NCI-H748 treated with DMSO at 0.1 percent for 48 hours (cell line): ENCODE results near the gene FRAT1.
"Not testable (repeated sequence)": the region's sequence is repeated elsewhere in the genome, so short reads cannot be mapped to it uniquely, and the experiment has no call there.

ENCODE experiments used
- DNase-seq: peaks from one replicate; lab custom pipeline; 2025; lab: John Stamatoyannopoulos, UW

Gene FRAT1

DNA sequence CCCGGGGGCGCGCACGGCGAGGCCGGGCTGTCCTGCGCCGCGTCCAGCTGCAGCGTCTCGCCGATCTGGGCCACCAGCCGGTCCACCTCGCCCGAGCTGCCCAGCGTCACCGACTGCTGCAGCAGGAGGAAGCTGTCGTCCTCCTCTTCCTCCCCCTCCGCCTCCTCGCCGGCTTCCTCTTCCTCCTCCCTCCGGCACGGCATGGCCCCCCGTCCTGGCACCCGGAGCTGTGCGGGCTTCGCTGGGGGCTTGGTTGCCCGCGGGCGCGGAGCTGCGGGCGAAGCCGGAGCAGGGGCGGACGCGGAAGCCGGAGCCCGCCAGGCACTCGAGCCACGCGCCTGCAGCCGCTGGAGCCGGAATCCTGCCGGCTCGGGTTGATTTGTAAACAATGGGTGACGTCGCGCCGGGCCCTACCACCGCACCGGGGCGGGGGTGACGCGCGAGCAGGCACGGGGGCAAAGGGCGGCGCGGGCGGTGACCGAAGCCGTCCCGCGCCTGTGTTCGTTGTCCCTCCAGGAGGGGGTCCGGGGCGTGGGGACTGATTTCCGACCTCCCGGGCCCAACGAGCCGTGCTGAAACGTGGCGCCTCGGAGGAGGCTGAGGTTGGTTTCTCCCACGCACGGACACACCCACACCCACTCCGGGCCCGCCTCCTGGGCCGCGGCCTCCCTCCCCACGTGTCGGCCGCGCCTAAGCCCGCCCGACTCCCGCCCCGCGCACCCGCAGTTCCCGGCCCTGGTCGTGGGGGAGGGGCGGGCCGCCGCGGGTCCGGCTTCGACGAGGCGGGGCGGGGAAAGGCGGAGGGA lies 15.5 kb downstream of the FRAT1 start, which contains the start of gene FRAT2:
TSS of gene FRAT2 (minus strand) at position 360 of the 806 bp plus-strand sequence. CDS start at position 203, 157 bp downstream.
- DNase-seq = peak; percentile 54

DNA sequence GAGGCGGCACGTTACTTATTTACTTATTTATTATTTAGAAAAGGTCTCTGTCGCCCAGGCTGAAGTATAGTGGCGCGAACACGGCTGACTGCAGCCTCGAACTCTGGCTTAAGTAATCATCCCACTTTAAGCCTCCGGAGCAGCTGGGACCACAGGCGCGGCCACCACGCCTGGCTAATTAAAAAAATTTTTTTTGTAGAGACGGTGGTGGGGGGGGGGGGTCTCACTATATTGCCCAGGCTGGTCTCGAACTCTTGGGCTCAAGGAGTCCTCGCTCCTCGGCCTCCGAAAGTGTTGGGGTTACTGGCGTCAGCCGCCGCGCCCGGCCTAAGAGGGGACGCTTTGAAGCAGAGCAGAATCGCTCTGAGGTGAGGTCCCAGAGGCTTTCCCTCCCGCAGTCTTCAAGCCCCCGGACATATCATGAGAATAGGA lies 16.1 kb downstream of the FRAT1 start:
- DNase-seq = no peak

DNA sequence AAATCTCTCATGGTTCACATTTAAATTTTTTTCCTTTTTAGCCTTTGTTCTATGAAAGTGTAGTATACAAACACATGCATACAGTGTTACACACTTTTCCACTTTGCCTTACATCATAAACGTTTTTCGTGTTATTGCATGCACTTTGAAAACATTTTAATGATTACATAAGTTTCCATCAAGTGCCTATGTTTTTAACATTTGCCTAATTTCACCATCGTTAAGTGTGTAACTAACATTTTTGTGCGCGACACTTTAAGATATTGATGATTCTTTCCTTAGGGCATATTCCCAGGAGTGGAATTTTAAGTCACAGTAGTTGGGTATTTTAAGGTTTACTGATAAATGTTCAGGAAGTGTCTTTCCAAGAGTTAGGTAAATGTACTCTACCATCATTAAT lies 16.9 kb downstream of the FRAT1 start:
- no peak for DNase-seq

DNA sequence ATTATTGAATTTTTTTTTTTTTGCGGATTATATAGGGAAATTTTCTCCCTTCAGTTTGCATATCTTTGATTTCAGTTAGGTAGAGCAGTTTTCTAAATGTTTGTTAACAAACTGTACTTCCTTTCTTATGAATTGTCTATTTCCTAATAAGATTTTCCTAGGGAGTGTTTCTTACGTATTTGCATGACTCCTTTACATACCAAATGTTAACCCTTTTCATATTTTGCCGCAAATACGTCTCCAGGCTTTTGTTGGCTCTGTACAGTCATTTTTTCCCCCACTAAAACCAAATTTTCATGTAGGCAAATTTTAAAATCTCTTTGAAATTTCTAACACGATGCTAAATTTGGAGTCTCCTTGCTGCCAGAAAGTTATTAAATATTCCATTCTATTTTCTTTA lies 17.4 kb downstream of the FRAT1 start:
- DNase-seq = no peak

DNA sequence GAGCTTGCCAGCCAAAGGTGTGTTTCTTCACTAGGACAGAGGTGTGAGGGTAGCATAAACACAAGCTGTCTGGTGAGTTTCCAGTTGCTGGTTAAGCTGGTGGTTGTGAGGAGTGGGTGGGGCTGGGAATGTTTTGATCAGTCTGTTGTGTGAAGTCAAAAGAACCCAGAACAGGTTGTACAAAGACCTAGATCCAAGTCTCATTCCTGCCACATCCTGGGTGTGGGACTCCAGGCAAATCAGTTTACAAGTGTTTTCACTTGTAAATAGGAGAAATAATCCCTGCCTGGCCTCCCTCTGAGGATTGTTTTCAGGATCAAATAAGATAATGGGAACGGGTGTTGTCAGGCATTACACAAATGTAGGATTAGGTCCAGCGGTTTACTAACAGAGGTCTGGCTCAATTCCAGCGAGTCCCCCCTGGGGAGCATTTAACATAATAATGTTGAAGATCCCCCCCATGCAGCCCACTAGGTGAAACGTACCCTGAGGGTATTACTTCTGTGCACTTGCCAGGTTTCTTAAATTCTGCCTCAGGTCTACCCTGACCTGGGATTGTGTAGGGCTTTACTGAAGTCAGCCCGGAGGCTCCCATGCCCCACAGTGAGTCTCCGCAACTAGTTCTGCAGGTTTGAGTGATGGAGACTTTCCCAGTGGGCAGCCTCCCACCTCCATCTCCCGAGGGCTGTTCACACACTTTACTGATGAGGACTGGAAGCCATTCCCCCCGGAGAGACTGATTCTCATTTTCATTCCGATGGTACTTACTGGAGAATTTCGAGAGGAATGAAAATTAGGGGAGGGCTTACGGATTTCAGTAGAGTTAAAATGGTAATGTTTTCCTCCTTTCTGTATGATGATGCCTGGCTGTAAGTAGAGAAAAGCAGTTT lies 18.1 kb downstream of the FRAT1 start:
- DNase-seq = peak; percentile 41

DNA sequence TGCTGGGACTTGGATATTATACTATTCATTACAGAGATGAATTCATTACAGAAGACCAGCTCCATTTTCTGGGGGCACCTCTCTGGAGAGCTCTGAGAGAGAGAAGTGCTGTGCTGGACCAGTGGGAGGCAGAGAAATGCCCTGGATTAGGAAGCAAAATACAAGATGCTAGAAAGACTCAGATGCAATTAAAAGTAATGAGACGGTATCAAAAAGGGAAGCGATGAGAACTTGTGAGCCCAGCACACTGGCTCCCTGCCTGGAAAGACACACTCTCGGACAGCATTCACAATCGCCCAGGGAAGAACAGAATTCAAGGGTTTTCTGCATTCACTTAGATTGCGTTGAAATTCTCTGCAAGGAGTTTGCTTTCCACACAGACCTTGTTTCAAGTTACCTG lies 19.0 kb downstream of the FRAT1 start:
- no peak for DNase-seq

DNA sequence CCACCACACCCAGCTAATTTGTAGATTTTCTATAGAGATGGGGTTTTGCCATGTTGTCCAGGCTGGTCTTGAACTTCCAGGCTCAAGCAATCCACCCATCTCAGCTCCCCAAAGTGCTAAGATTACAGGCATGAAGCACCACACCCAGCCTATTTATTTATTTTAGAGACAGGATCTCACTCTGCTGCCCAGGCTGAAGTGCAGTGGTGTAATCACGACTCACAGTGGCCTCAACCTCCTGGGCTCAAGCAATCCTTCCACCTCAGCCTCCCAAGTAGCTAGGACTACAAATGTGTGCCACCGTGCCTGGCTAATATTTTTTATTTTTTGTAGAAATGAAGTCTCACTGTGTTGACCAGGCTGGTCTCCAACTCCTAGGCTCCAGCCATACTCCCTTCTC lies 22.3 kb downstream of the FRAT1 start:
- no peak for DNase-seq

DNA sequence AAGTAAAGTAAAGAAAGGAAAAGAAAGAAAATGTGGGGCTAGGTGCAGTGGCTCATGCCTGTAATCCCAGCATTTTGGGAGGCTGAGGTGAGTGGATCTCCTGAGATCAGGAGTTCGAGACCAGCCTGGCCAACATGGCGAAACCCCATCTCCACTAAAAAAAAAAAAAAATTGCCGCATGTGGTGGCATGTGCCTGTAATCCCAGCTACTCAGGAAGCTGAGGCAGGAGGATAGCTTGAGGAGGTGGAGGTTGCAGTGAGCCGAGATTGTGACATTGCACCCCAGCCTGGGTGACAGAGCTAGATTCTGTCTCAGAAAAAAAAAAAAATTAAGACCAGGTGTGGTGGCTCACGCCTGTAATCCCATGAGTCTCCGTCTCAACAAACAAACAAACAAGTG lies 24.6 kb downstream of the FRAT1 start:
- DNase-seq = not testable (repeated sequence)

DNA sequence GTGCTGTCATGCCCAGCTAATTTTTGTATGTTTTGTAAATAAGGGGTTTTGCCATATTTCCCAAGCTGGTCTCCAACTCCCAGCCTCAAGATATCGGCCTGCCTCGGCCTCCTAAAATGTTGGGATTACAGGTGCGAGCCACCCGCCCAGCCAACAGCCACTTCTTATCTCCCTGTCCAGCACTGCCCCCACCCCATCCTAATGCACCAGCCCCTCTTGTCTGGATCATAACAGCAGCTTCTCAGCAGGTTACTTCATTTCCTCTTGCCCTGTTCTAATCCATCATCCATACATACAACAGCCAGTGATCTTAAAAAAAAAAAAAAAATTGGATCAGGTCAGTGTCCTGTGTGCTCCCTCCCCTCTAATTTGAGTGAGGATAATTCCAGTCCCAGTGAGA lies 28.2 kb downstream of the FRAT1 start:
- no peak for DNase-seq

DNA sequence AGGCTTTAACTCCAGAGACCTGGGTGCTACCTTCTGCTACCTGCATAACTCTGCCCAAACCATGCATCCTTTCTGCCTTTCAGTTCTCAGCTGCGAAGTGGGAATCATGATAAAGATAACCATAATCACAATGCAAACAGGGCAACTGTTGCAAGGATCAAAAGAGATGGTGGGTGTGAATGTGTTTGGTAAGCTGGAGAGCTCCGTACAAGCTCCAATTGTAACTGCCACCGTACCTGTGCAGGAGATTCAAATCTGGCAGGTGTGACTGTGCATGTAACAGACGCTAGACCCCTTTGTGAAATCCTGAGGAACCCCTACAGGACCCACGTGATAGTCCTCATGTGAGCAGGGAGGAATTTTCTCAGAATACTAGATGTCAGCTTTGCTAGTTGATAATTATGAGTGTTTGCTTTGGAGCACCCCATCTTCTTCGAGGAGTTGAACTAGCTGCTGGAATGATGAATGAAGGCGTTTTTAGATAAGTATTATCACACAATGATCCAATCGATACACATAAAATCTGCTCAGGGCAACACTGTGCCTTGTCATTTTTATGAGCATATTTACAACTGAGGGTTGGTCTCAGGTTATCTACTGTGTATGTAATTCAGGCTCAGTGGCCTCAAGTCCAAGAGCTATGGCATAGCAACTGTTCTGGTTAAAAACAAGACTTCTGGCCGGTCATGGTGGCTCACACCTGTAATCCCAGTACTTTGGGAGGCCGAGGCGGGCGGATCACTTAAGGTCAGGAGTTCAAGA lies 30.9 kb downstream of the FRAT1 start:
- no peak for DNase-seq

DNA sequence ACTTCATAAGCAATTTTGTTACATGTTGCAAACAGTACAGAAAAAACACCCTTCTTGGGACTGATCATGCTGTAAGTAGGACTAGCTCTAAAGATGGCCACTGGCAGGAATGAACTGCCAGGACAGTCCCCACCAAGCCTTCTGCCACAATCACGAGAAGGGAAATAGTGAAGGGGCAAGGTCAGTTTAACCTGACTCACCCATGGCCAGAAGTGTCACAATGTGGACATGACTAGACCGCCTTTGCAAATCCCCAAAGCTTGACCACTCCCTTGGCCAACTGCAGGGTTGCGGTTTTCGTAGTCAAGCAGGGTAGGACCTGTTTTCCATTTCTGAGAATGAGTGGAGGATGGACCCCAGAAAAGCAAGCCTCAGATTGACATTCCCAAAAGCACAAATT lies 34.9 kb downstream of the FRAT1 start:
- DNase-seq = no peak

DNA sequence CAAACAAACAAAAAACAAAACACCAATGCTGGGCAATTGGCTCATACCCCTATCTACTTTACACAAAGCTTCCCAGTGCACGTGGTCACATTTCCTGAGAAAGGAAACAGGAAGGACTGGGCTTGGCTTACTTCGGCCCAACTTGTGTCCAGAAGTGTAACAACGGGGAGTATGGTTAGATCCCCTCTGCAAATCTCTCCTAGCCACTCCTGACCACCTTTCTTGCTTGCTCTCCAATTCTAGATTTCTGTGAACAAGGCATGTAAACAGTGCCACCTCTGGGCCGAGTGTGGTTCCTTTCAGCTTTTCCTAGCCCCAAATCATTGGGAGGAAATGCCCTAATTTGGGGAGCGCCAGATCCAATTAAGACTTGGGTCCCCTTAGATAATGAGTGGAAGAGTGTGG lies 36.5 kb downstream of the FRAT1 start:
- no peak for DNase-seq

DNA sequence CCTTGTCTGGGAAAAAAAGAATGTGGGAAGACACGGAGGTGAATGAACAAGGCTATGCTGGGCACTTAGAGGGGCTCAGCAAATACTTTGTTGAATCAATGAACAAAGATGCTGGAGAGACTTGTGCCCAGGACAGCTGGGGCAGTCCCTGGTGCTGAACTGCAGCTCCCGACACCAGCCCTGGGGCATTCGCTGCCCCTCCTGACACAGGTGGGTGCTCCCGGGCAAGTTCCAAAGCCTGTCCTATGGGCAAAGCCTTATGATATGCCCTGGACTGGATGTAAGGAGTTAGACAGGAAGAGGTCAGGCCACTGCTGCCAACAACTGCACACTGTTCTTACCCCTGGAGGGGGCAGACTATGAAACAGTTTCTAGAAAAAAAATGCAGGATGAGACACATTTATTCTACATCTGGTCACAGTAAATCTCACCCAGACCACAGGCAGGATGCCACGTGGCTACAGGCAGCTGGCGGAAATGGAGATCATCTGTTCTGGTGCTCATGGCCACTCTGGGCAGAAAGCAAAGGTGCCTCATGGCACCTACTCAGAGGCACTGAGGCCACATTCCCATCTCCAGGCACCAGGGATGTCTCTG lies 37.3 kb downstream of the FRAT1 start:
- DNase-seq = no peak

DNA sequence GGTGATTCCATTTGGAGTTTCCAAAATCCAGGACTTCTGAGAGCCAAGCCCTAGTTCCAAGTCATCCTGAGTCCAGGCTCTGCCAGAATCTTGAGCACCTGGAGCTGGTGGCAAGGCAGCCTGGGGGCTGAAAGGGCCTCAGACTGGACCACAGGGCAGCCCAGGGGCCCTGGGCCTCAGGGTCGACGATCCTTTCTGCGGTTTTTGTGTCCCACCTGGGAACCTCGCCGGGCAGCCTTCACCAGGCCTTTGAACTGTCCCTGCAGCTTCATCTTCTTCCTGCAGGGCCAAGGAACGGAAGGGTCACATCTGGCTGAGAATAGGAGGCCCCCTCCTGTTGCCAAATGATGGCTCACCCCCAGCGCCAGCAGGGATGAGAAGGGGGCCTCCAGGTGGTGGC lies 37.8 kb downstream of the FRAT1 start:
- DNase-seq = no peak

DNA sequence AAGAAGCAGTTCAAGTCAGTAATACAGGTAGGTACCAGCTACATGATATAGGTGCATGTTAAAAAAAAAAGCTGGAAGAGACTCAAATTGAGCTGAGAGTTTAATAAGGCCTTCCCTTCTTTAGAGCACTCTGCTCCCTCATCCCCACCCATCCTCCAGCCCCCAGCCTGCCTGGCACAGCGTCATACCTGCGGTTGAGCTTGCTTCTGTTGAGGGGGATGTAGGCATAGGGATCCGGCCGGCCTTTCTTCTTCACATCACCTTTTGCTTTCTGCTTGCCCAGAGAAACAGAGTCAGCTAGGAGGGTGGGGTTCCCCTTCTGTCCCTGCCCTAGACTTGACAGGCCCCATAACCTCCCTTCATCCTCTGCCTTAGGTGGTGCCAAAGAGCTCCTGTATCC lies 39.3 kb downstream of the FRAT1 start:
- DNase-seq = no peak

DNA sequence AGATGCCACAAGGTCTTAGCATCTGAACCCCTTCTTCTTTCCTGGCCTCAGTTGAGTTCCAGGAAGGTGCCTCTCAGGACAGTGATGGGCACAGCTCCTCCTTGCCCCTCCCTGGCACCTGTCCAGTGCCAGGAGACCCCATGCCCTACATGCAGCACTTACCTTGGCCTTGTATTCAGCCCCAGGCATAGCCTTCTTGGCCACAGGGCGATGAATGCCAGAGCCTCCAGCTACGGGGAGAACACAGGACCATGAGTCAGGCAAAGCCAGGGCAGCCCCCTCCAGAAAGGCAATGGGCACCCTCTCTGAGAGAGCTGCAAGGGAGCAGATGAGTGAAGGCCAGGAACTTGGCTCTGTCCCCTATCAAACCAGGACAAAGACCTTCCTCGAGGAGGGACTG lies 39.7 kb downstream of the FRAT1 start:
- DNase-seq = no peak

DNA sequence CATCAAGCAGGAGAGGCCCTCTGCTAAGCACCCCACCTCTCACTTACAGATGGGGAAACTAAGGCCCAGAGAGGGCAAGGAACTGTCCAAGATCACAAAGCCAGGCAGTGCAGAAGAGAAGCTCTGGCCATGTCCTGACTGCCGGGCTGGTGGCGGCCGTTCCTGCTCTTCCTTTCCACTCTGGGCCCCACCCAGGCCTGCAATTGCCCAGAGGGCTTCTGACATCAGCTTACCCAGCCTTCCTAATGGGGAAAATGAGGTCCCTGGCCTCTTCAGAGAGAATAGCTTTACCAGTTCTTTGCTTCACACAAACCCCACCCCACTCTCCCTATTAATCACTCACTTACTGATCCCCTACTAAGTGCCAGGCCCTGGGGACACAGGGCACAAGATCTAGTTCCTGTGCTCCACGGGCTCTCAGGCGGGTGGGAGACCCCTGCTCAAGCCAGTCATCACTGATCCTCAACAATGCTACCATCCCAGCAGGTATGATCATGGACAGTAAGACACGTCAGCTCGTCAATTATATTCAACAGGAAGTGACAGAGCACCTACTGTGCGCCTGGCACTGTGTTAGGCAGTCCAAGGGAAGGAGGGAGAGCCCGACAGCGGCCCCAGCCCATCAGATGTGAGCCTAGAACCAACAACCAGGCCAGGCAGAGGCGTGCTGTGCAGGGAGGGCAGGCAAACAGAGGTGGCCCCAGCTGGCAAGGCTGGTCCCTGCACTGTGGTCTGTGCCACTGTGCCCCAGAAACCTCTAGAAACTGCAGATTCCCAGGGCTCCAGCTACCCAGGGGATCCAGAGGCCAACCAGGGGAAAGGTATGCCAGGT lies 41.9 kb downstream of the FRAT1 start:
- DNase-seq = no peak

DNA sequence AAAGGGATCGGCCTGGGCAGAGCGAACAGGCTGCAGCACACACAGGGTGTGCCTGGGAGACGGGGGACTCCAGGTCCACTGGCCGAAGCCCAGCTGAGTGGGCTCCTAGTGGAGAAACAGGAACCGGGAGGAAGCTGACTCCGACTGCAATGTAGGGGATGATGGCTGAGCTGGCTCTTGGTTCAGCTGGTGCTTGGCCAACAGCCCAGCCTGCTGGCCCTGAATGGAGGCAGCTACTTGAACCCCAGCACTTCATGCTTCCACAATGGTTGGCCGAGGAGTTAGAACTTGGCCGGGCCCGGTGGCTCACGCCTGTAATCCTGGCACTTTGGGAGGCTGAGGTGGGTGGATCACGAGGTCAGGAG lies 42.4 kb downstream of the FRAT1 start:
- DNase-seq = no peak

DNA sequence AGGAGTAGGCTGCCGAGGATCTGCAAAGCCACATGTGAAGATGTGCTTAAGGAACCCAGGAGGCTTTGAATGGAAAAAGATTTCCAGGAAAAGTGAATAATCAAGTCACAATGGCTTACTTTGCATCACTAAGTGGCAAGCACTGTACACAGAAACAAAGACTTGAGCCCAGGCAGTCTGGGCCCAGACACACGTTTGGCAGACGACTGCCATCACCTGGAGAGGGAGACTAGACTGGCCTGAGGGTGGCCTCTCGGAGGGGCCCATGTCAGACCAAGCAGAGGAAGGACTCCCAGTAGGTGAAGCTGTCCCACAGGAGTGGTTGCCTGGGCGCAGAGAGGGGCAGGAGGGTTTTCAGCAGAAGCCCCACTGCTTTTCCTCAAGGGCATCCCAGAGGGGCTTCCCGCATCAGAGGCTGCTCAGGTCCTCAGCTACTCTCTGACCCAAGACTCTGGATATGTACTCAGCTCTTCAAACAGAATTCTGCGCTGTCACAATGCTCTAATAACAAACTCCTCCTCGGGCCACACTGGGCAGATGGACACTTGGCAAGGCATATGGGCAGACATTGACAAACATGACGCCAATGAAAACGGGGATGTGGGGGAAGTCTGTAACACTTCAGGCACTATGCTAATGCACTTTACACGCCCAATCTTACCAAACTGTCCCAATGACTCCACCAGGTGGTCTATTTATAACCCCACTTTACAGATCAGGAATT lies 43.4 kb downstream of the FRAT1 start:
- DNase-seq = no peak

DNA sequence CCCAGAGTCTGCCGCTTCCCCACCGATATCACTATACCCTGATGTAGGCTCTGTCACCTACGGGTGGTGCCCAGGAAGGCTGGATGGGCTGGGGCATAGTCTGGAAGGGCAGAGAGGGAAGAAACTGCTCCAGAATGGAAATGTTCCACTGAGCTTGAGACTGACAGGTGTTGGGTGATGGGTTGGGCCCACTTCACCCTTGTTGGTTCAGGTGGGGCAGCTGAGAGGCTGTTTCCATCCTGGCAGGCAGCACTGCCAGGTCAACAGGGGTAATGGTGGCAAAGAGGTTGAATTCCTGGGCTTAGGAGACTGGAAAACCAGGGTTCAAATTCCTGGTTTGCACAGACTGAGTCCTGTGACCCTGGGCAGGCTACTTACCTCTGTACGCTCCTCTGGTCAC lies 44.0 kb downstream of the FRAT1 start:
- DNase-seq = no peak
